Measurements from ENCODE around the gene MYO7A. TPM values are rescaled to one million over a fixed set of nuclear protein-coding genes. Genes with fewer than 3 reads are reported as not detected.

The MYO7A gene
- total and polyA plus RNA-seq, 2 experiments from 2014 or later = not detected

- in situ Hi-C loops (cut with MboI) = no loop called here
- no peaks in the 10 kb centered on the region for H3K9me2 ChIP-seq (ENCODE audit: insufficient read depth)
- WGBS, 2 experiments (ENCODE audit: low coverage in 1 of 2, low lambda C conversion rate in 2 of 2, missing lambda C conversion rate in 2 of 2) = 65 to 70% methylated on average over 4 of the region's 4 CpGs
- H3K4me1 ChIP-seq (ENCODE audit: insufficient read depth) = no peaks in the 10 kb centered on the region
- TF ChIP-seq EZH2phosphoT487 (IDR thresholded peaks at IDR 0.05; ENCODE audit: insufficient read depth, low read depth) (no peak), EZH2 (IDR thresholded peaks at IDR 0.05; ENCODE audit: insufficient read depth, poor library complexity, severe bottlenecking) (no peak)
- no peaks in the 10 kb centered on the region for H3K79me2 ChIP-seq (ENCODE audit: insufficient read depth)
- no peak for DNase-seq
- H3K36me3 ChIP-seq (ENCODE audit: low read depth) = no peaks in the 10 kb centered on the region
- no peak overlapping the region for H3K4me3 ChIP-seq
- no peak overlapping the region for H3K4me2 ChIP-seq (ENCODE audit: unreplicated experiment)
- 0 out of 2 replicates have a peak, but pooled peaks cover 5% of the 10 kb centered on the region for H3K27me3 ChIP-seq (replicated peaks; ENCODE audit: insufficient read depth)
- no peak overlapping the region for H3K27ac ChIP-seq
- H3K9me3 ChIP-seq (ENCODE audit: low read depth) = no peaks in the 10 kb centered on the region
- H4K20me1 ChIP-seq (ENCODE audit: insufficient read depth) = no peaks in the 10 kb centered on the region
- no peaks in the 10 kb centered on the region for H3F3A ChIP-seq (ENCODE audit: insufficient read depth)
- H3K9ac ChIP-seq = no peak overlapping the region
- H2AFZ ChIP-seq = no peak overlapping the region
Measured at GRCh38 chr11:77209663-77210062, 81.6 kb downstream of the MYO7A start.

DNA sequence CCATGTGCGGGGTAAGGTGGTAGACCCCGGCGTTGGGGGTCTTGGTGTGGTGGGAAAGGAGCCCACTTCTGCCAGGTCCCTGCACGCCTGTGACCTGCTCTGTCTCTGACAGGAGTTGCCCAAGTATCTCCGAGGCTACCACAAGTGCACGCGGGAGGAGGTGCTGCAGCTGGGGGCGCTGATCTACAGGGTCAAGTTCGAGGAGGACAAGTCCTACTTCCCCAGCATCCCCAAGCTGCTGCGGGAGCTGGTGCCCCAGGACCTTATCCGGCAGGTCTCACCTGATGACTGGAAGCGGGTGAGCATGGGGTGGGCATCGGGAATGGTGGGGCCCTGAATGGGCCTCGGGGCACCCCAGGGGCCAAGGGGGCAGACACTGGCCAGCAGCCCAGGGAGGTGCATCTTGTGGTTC lies 83.0 kb downstream of the MYO7A start:
- Histone ChIP-seq H3F3A (ENCODE audit: insufficient read depth) (no peaks in the 10 kb centered on the region), H3K4me1 (ENCODE audit: insufficient read depth) (no peaks in the 10 kb centered on the region), H4K20me1 (ENCODE audit: insufficient read depth) (no peaks in the 10 kb centered on the region), H3K36me3 (ENCODE audit: low read depth) (no peaks in the 10 kb centered on the region), H3K27me3 (replicated peaks; ENCODE audit: insufficient read depth) (peaks cover 5% of the 10 kb centered on the region; the same call in 1 of the 2 replicates), H3K4me3 (no peak overlapping the region), H3K9me3 (ENCODE audit: low read depth) (no peaks in the 10 kb centered on the region), H3K27ac (no peak overlapping the region), H3K79me2 (ENCODE audit: insufficient read depth) (no peaks in the 10 kb centered on the region), H3K9me2 (ENCODE audit: insufficient read depth) (no peaks in the 10 kb centered on the region), H3K9ac (no peak overlapping the region), H3K4me2 (ENCODE audit: unreplicated experiment) (no peak overlapping the region), H2AFZ (no peak overlapping the region)
- WGBS, 2 experiments (ENCODE audit: low coverage in 1 of 2, low lambda C conversion rate in 2 of 2, missing lambda C conversion rate in 2 of 2) = 79 to 80% methylated on average over 11 to 14 of the region's 14 CpGs
- in situ Hi-C loops (cut with MboI) = no loop called here
- DNase-seq = no peak
- TF ChIP-seq EZH2 (IDR thresholded peaks at IDR 0.05; ENCODE audit: insufficient read depth, poor library complexity, severe bottlenecking) (no peak), EZH2phosphoT487 (IDR thresholded peaks at IDR 0.05; ENCODE audit: insufficient read depth, low read depth) (no peak)

GRCh38 chr11:77211594-77212251 lies 83.7 kb downstream of the MYO7A start:
- Histone ChIP-seq H3K9me2 (ENCODE audit: insufficient read depth) (no peaks in the 10 kb centered on the region), H2AFZ (no peak overlapping the region), H3K79me2 (ENCODE audit: insufficient read depth) (no peaks in the 10 kb centered on the region), H3K9ac (no peak overlapping the region), H3K4me1 (ENCODE audit: insufficient read depth) (no peaks in the 10 kb centered on the region), H3K27ac (no peak overlapping the region), H3K4me2 (ENCODE audit: unreplicated experiment) (no peak overlapping the region), H3K27me3 (replicated peaks; ENCODE audit: insufficient read depth) (no peaks in the 10 kb centered on the region; the same call in 1 of the 2 replicates), H3F3A (ENCODE audit: insufficient read depth) (no peaks in the 10 kb centered on the region), H3K9me3 (ENCODE audit: low read depth) (no peaks in the 10 kb centered on the region), H4K20me1 (ENCODE audit: insufficient read depth) (no peaks in the 10 kb centered on the region), H3K36me3 (ENCODE audit: low read depth) (no peaks in the 10 kb centered on the region), H3K4me3 (no peak overlapping the region)
- no peak for DNase-seq
- TF ChIP-seq EZH2 (IDR thresholded peaks at IDR 0.05; ENCODE audit: insufficient read depth, poor library complexity, severe bottlenecking) = no peak
- no peak for TF ChIP-seq EZH2phosphoT487 (IDR thresholded peaks at IDR 0.05; ENCODE audit: insufficient read depth, low read depth)
- WGBS, 2 experiments (ENCODE audit: low coverage in 1 of 2, low lambda C conversion rate in 2 of 2, missing lambda C conversion rate in 2 of 2) = 69% methylated on average over 11 of the region's 11 CpGs
- in situ Hi-C loops (cut with MboI) = no loop called here

- Histone ChIP-seq H4K20me1 (ENCODE audit: insufficient read depth) (no peaks in the 10 kb centered on the region), H3F3A (ENCODE audit: insufficient read depth) (no peaks in the 10 kb centered on the region), H3K4me3 (no peak overlapping the region), H3K27ac (no peak overlapping the region), H3K4me1 (ENCODE audit: insufficient read depth) (no peaks in the 10 kb centered on the region), H3K27me3 (replicated peaks; ENCODE audit: insufficient read depth) (peaks cover 6% of the 10 kb centered on the region; the same call in 1 of the 2 replicates), H3K9me2 (ENCODE audit: insufficient read depth) (no peaks in the 10 kb centered on the region), H3K9ac (no peak overlapping the region), H3K79me2 (ENCODE audit: insufficient read depth) (no peaks in the 10 kb centered on the region), H3K4me2 (ENCODE audit: unreplicated experiment) (no peak overlapping the region), H3K36me3 (ENCODE audit: low read depth) (no peaks in the 10 kb centered on the region), H3K9me3 (ENCODE audit: low read depth) (no peaks in the 10 kb centered on the region), H2AFZ (no peak overlapping the region)
- in situ Hi-C loops (cut with MboI) = no loop called here
- no peak for TF ChIP-seq EZH2phosphoT487 (IDR thresholded peaks at IDR 0.05; ENCODE audit: insufficient read depth, low read depth)
- no peak for TF ChIP-seq EZH2 (IDR thresholded peaks at IDR 0.05; ENCODE audit: insufficient read depth, poor library complexity, severe bottlenecking)
- no peak for DNase-seq
- 75 to 79% methylated on average over 8 of the region's 8 CpGs for WGBS, 2 experiments (ENCODE audit: low coverage in 1 of 2, low lambda C conversion rate in 2 of 2, missing lambda C conversion rate in 2 of 2)
Measured at GRCh38 chr11:77212314-77213007, 84.4 kb downstream of the MYO7A start.
